GM12874 (cell line): ENCODE results near the gene ACOX2.

Source experiments
- CTCF ChIP-seq: IDR thresholded peaks from 2 replicates; pipeline ENCODE4 v1.5.1; 2011; ENCODE audit warnings: low read depth, mild to moderate bottlenecking, control low read depth, low read length, moderate library complexity; ENCODE audit not compliant: insufficient read depth

Gene ACOX2

GRCh38 chr3:58551636-58552180, 14.7 kb upstream of the ACOX2 start:
- TF ChIP-seq CTCF, result no peak

- no peak for TF ChIP-seq CTCF
Measured at GRCh38 chr3:58544541-58544940, 7.6 kb upstream of the ACOX2 start.

- TF ChIP-seq CTCF, result no peak
Measured at GRCh38 chr3:58540176-58540858, 3.3 kb upstream of the ACOX2 start.

GRCh38 chr3:58539626-58540025, 2.6 kb upstream of the ACOX2 start:
- no peak for TF ChIP-seq CTCF

- TF ChIP-seq CTCF, result no peak
Measured at GRCh38 chr3:58537412-58538301, 667 bp upstream of the ACOX2 start.

GRCh38 chr3:58535531-58536500, 1.2 kb downstream of the ACOX2 start:
- TF ChIP-seq CTCF, result no peak
